Measurements from ENCODE around the gene CELF1. TPM values are rescaled to one million over a fixed set of nuclear protein-coding genes. Genes with fewer than 3 reads are reported as not detected.

Gene CELF1
- polyA plus RNA-seq (2013, experiment 1 of 2) = 44.3 TPM
- polyA plus RNA-seq (2013, experiment 2 of 2) = 44.0 TPM

GRCh38 chr11:47552566-47553405 is at the start of gene CELF1:
CELF1 (minus strand) TSS chr11:47553132; CDS start chr11:47499523, 53,609 bp downstream.
- Histone ChIP-seq H3K9me3 (ENCODE audit: control insufficient read depth, low read length) (no peaks in the 10 kb centered on the region), H3K79me1 (replicated peaks; ENCODE audit: low read length, poor library complexity, severe bottlenecking) (peaks cover 2% of the 10 kb centered on the region), H3K4me3 (ENCODE audit: insufficient read depth in 1 of 2, low read depth in 1 of 2, low read length in 2 of 2) (peak within 1 kb of the TSS; percentile 97 to 99), H2BK5ac (ENCODE audit: low read depth, low read length, poor library complexity, severe bottlenecking) (peak within 1 kb of the TSS; percentile 45), H2BK12ac (ENCODE audit: low read length in 2 of 2) (peak within 1 kb of the TSS in 1 of 2 experiments; percentile 79), H3K4me2 (ENCODE audit: low read length, poor library complexity, severe bottlenecking) (peak within 1 kb of the TSS; percentile 86), H3K23ac (ENCODE audit: low read length in 2 of 2) (peak within 1 kb of the TSS in 1 of 2 experiments; percentile 98), H3K4ac (ENCODE audit: low read depth in 1 of 2, low read length in 2 of 2) (peak within 1 kb of the TSS; percentile 91 to 95), H3K36me3 (ENCODE audit: control insufficient read depth in 1 of 2, insufficient read depth in 2 of 2, low read depth in 1 of 2, low read length in 2 of 2) (peaks cover 4 to 6% of the 10 kb centered on the region in 2 experiments), H2BK120ac (ENCODE audit: low read depth, low read length) (peak within 1 kb of the TSS; percentile 98), H3K27me3 (ENCODE audit: control insufficient read depth in 1 of 2, insufficient read depth in 1 of 2, low read length in 2 of 2) (no peaks in the 10 kb centered on the region), H2BK15ac (ENCODE audit: low read depth, poor library complexity, severe bottlenecking) (peak within 1 kb of the TSS; percentile 95), H3K18ac (ENCODE audit: low read depth in 1 of 2, low read length in 2 of 2) (peak within 1 kb of the TSS; percentile 97 to 100), H4K91ac (ENCODE audit: low read length) (peak within 1 kb of the TSS; percentile 97), H2AK5ac (ENCODE audit: low read length, severe bottlenecking) (no peak within 1 kb of the TSS), H3K4me1 (ENCODE audit: control insufficient read depth, insufficient read depth, low read depth, low read length) (peaks cover 7% of the 10 kb centered on the region), H4K8ac (ENCODE audit: low read length) (peak within 1 kb of the TSS; percentile 98), H2AFZ (ENCODE audit: low read depth, low read length) (peak within 1 kb of the TSS; percentile 8), H3K9ac (ENCODE audit: low read length) (peak within 1 kb of the TSS; percentile 99), H3K27ac (ENCODE audit: low read length, poor library complexity, severe bottlenecking) (peak within 1 kb of the TSS; percentile 77), H3K14ac (ENCODE audit: low read length in 2 of 2) (peak within 1 kb of the TSS in 1 of 2 experiments; percentile 96)
- WGBS = 1% methylated on average over 74 of the region's 89 CpGs
- peak; percentile 90 for DNase-seq

DNA sequence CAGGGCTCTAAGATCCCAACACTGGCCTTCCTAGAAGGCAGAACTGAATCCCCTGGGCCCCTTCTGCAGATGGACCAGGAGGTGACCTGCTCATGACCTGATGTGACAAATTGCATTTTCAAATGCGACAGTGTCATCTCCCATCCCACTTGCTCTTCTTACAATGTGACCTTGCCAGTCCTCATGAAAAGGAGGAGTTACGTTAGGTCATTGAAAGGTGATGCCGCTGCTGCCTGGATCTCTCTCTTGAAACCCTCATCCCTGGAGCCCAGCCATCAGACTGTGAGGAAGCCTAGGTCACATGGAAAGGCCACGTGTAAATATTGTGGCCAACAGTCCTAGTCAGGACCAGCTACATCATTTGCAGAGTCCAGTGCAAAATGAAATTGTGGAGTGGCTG is 47.0 kb upstream of the CELF1 start:
- Histone ChIP-seq H3K27me3 (ENCODE audit: control insufficient read depth in 1 of 2, insufficient read depth in 1 of 2, low read length in 2 of 2) (peaks cover 8 to 19% of the 10 kb centered on the region in 2 experiments), H2AFZ (ENCODE audit: low read depth, low read length) (no peak overlapping the region), H3K4me1 (ENCODE audit: control insufficient read depth, insufficient read depth, low read depth, low read length) (no peaks in the 10 kb centered on the region), H3K27ac (ENCODE audit: low read length, poor library complexity, severe bottlenecking) (no peak overlapping the region), H4K8ac (ENCODE audit: low read length) (no peak overlapping the region), H3K79me1 (replicated peaks; ENCODE audit: low read length, poor library complexity, severe bottlenecking) (no peaks in the 10 kb centered on the region), H3K23ac (ENCODE audit: low read length in 2 of 2) (no peak overlapping the region), H4K91ac (ENCODE audit: low read length) (no peak overlapping the region), H3K36me3 (ENCODE audit: control insufficient read depth in 1 of 2, insufficient read depth in 2 of 2, low read depth in 1 of 2, low read length in 2 of 2) (no peaks in the 10 kb centered on the region), H3K4ac (ENCODE audit: low read depth in 1 of 2, low read length in 2 of 2) (no peak overlapping the region), H2BK5ac (ENCODE audit: low read depth, low read length, poor library complexity, severe bottlenecking) (no peak overlapping the region), H3K4me3 (ENCODE audit: insufficient read depth in 1 of 2, low read depth in 1 of 2, low read length in 2 of 2) (no peak overlapping the region), H3K9ac (ENCODE audit: low read length) (no peak overlapping the region), H3K14ac (ENCODE audit: low read length in 2 of 2) (no peak overlapping the region), H3K9me3 (ENCODE audit: control insufficient read depth, low read length) (no peaks in the 10 kb centered on the region), H3K18ac (ENCODE audit: low read depth in 1 of 2, low read length in 2 of 2) (no peak overlapping the region), H2BK120ac (ENCODE audit: low read depth, low read length) (no peak overlapping the region), H2AK5ac (ENCODE audit: low read length, severe bottlenecking) (no peak overlapping the region), H3K4me2 (ENCODE audit: low read length, poor library complexity, severe bottlenecking) (no peak overlapping the region), H2BK12ac (ENCODE audit: low read length in 2 of 2) (peak overlapping the region in 1 of 2 experiments; percentile 25), H2BK15ac (ENCODE audit: low read depth, poor library complexity, severe bottlenecking) (no peak overlapping the region)
- 72% methylated on average over 4 of the region's 4 CpGs for WGBS
- no peak for DNase-seq

DNA sequence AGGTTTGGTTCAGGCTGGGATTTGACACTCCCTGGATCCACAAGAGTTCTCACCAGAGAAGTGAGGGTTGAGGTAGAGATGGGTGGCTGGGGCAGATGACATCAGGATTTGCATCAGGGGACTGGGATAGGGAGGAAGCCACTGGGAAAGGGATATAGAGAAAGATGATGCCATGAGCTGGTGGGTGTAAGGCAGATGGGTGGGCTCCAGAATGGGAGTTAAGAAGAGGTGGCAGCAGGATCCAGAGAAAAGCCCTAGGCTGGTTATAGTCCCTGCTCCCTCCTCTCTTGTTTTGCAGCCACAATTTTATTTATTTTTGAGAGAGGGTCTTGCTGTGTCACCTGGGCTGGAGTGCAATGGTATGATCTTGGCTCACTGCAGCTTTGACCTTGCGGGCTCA is 43.0 kb upstream of the CELF1 start:
- 100% methylated on average over 1 of the region's 1 CpG for WGBS
- H3K23ac ChIP-seq (ENCODE audit: low read length in 2 of 2) = no peak overlapping the region

GRCh38 chr11:47595029-47595428 is 42.1 kb upstream of the CELF1 start:
- Histone ChIP-seq H2BK15ac (ENCODE audit: low read depth, poor library complexity, severe bottlenecking) (no peak overlapping the region), H3K4me3 (ENCODE audit: insufficient read depth in 1 of 2, low read depth in 1 of 2, low read length in 2 of 2) (no peak overlapping the region), H2BK120ac (ENCODE audit: low read depth, low read length) (no peak overlapping the region), H3K4me1 (ENCODE audit: control insufficient read depth, insufficient read depth, low read depth, low read length) (peaks cover 20% of the 10 kb centered on the region), H2BK12ac (ENCODE audit: low read length in 2 of 2) (no peak overlapping the region), H2AFZ (ENCODE audit: low read depth, low read length) (no peak overlapping the region), H3K9ac (ENCODE audit: low read length) (no peak overlapping the region), H3K9me3 (ENCODE audit: control insufficient read depth, low read length) (no peaks in the 10 kb centered on the region), H3K36me3 (ENCODE audit: control insufficient read depth in 1 of 2, insufficient read depth in 2 of 2, low read depth in 1 of 2, low read length in 2 of 2) (peaks cover 0 to 5% of the 10 kb centered on the region in 2 experiments), H4K8ac (ENCODE audit: low read length) (no peak overlapping the region), H3K14ac (ENCODE audit: low read length in 2 of 2) (no peak overlapping the region), H2AK5ac (ENCODE audit: low read length, severe bottlenecking) (no peak overlapping the region), H3K23ac (ENCODE audit: low read length in 2 of 2) (peak overlapping the region in 1 of 2 experiments; percentile 93), H3K27ac (ENCODE audit: low read length, poor library complexity, severe bottlenecking) (no peak overlapping the region), H3K4me2 (ENCODE audit: low read length, poor library complexity, severe bottlenecking) (no peak overlapping the region), H3K4ac (ENCODE audit: low read depth in 1 of 2, low read length in 2 of 2) (no peak overlapping the region), H3K27me3 (ENCODE audit: control insufficient read depth in 1 of 2, insufficient read depth in 1 of 2, low read length in 2 of 2) (peaks cover 42 to 46% of the 10 kb centered on the region in 2 experiments), H3K18ac (ENCODE audit: low read depth in 1 of 2, low read length in 2 of 2) (no peak overlapping the region), H2BK5ac (ENCODE audit: low read depth, low read length, poor library complexity, severe bottlenecking) (no peak overlapping the region), H3K79me1 (replicated peaks; ENCODE audit: low read length, poor library complexity, severe bottlenecking) (no peaks in the 10 kb centered on the region), H4K91ac (ENCODE audit: low read length) (no peak overlapping the region)
- 67% methylated on average over 7 of the region's 7 CpGs for WGBS
- no peak for DNase-seq

More for the DNA sequence above, 43.0 kb upstream of the CELF1 start:
- Histone ChIP-seq H3K14ac (ENCODE audit: low read length in 2 of 2) (no peak overlapping the region), H2BK12ac (ENCODE audit: low read length in 2 of 2) (no peak overlapping the region), H3K27me3 (ENCODE audit: control insufficient read depth in 1 of 2, insufficient read depth in 1 of 2, low read length in 2 of 2) (peaks cover 42 to 48% of the 10 kb centered on the region in 2 experiments), H2AK5ac (ENCODE audit: low read length, severe bottlenecking) (no peak overlapping the region), H3K9me3 (ENCODE audit: control insufficient read depth, low read length) (no peaks in the 10 kb centered on the region), H2BK120ac (ENCODE audit: low read depth, low read length) (no peak overlapping the region), H3K18ac (ENCODE audit: low read depth in 1 of 2, low read length in 2 of 2) (no peak overlapping the region), H3K27ac (ENCODE audit: low read length, poor library complexity, severe bottlenecking) (no peak overlapping the region), H3K4ac (ENCODE audit: low read depth in 1 of 2, low read length in 2 of 2) (no peak overlapping the region), H2AFZ (ENCODE audit: low read depth, low read length) (no peak overlapping the region), H3K79me1 (replicated peaks; ENCODE audit: low read length, poor library complexity, severe bottlenecking) (no peaks in the 10 kb centered on the region), H4K8ac (ENCODE audit: low read length) (no peak overlapping the region), H3K36me3 (ENCODE audit: control insufficient read depth in 1 of 2, insufficient read depth in 2 of 2, low read depth in 1 of 2, low read length in 2 of 2) (no peaks in the 10 kb centered on the region), H3K4me1 (ENCODE audit: control insufficient read depth, insufficient read depth, low read depth, low read length) (peaks cover 20% of the 10 kb centered on the region), H2BK5ac (ENCODE audit: low read depth, low read length, poor library complexity, severe bottlenecking) (no peak overlapping the region), H3K4me3 (ENCODE audit: insufficient read depth in 1 of 2, low read depth in 1 of 2, low read length in 2 of 2) (no peak overlapping the region), H3K4me2 (ENCODE audit: low read length, poor library complexity, severe bottlenecking) (no peak overlapping the region), H4K91ac (ENCODE audit: low read length) (no peak overlapping the region), H3K9ac (ENCODE audit: low read length) (no peak overlapping the region), H2BK15ac (ENCODE audit: low read depth, poor library complexity, severe bottlenecking) (no peak overlapping the region)
- DNase-seq = no peak

All from mesenchymal stem cell (in vitro differentiated cells and primary cell).